NCI-H1694 (cell line): Measurements from ENCODE around the gene ERBIN.
A peak's percentile ranks its signal among the peaks of the same experiment; 100 is the strongest.
"Not testable (repeated sequence)": the region's sequence is repeated elsewhere in the genome, so short reads cannot be mapped to it uniquely, and the experiment has no call there.

ENCODE experiments used
- DNase-seq: peaks from one replicate; lab custom pipeline; 2025; lab: John Stamatoyannopoulos, UW

ERBIN gene

GRCh38 chr5:65916066-65916465 lies 10.3 kb upstream of the ERBIN start:
- no peak for DNase-seq

DNA sequence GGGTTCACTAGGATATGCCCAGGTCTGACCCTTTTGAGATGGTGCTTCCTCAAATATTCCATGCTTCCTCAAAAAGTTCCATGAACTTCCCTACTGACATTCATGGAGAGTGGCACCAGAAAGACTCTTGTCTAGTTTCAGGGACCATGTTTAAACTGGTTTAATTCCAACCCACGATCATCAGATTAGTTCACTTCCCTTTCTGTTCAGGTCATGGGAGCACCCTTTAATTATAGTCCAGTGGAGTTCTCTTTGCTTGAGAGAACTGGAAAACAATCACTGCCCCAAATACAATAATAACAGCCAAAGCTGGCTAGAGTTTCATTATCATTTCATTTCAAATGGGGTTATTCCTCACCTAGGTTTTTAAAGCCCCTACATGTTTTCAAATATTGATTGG lies 9.7 kb upstream of the ERBIN start:
- no peak for DNase-seq

- no peak for DNase-seq
Measured at GRCh38 chr5:65919773-65920172, 6.6 kb upstream of the ERBIN start.

- DNase-seq: no peak
Measured at GRCh38 chr5:65923339-65923738, 3.0 kb upstream of the ERBIN start.

DNA sequence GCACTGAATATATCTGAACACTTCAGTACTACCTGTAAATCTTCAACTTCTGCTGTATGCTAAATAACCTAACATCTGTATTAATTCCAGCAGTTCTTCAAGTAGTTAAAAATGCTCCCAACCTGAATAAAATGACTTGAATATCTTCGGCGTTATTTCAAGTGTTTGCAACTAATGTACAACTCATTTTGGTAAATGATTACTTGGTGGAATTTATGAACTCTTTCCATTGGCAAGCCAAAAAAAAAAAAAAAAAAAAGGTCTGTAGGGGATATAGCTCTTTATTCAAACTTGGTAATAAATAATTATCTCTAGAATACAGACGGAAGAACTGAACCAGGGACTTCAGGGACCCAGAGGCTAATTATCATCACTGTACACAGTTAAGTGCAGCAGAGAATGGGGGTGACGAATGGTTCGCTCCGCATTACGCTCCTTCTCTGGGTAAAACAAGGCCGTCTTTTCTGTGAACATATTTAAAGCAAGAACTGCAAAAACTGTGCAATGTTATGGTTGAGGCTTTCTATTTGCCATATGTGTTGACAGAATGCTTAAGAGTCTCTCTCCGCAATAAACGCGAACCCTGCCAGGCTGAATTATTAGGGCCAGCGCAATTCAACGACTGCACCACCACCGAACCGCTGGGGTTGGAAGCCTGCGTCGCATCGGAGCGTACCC lies 1.9 kb upstream of the ERBIN start:
- peak; percentile 31 for DNase-seq

- DNase-seq: no peak
Measured at GRCh38 chr5:65925044-65925600, 1.3 kb upstream of the ERBIN start.

GRCh38 chr5:65925601-65926275 lies 637 bp upstream of the ERBIN start:
- peak; percentile 46 for DNase-seq

- DNase-seq: no peak
Measured at GRCh38 chr5:65926893-65927292, 518 bp downstream of the ERBIN start.

DNA sequence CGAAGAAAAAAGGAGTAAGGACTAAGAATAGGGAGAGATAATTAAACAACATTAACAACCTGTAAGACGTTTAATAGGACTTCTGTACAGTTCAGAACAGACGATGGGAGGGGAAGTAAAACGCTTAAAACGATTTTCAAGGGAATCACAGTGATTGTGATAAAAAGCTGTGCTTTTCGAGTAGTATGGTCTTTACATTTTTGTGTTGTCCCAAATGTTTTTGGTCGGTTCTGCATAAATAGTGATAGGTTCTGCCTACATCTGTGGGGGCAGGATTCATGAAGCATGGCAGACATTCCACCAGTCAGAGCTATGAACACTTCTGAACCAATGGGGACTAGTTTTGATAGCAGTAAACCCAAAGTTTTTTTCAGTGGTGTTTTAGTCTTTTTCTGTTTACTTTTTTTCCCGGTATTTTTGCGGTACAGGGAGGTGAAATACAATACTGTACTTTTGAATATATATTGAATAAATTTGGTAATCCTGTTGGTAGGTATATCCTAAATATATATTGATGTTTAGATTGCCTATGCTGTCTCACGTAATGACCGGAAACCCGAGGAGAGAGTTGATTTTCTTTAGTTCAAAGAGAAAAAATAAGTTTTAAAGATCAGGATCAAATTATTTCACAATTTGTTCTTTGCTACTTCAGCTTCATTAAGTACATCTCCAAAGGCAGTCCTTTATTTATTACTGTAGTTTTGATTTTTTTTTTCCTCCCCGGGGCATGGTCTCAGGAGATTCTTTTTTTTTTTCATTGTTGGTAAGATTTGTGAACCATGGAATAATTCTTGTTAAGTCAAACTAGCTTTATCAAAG lies 1.3 kb downstream of the ERBIN start:
- DNase-seq: no peak

GRCh38 chr5:65928322-65928752 lies 2.0 kb downstream of the ERBIN start:
- no peak for DNase-seq

- no peak for DNase-seq
Measured at GRCh38 chr5:65928860-65929259, 2.5 kb downstream of the ERBIN start.

- no peak for DNase-seq
Measured at GRCh38 chr5:65932676-65933075, 6.3 kb downstream of the ERBIN start.

DNA sequence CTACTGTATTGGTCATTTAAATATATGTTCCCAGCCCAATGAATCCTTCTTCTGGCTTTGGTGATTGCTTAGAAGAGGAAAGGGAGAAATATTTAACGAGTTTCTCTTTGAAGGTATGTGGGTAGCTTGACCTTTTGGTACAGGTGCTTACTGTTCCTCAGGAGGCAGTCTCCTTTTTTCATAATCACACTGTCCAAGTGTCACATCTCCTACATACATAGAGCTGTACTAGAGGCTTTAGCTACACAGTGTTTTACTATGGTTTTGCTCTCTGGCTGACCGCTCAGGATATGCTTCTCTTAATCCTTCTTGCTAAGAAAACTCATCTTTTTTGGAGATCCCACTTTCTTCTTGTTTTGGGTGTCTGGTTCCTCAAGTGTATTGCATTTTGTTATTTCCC lies 6.9 kb downstream of the ERBIN start:
- no peak for DNase-seq

DNA sequence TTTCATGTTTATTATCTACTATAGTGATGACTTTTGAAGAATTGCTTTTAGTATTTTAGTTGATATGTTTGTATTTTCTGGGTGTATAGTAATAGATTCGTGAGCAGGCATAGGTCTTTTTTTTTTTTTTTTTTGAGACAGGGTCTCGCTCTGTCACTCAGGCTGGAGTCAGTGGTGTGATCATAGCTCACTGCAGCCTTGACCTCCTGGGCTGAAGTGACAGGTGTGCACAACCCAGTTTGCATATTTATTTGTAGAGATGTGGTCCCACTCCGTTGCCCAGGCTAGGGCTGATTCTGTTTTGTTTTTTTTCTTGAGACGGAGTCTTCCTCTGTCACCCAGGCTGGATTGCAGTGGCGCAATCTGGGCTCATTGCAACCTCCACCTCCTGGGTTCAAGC lies 11.9 kb downstream of the ERBIN start:
- no peak for DNase-seq

- no peak for DNase-seq
Measured at GRCh38 chr5:65943771-65944170, 17.4 kb downstream of the ERBIN start.

DNA sequence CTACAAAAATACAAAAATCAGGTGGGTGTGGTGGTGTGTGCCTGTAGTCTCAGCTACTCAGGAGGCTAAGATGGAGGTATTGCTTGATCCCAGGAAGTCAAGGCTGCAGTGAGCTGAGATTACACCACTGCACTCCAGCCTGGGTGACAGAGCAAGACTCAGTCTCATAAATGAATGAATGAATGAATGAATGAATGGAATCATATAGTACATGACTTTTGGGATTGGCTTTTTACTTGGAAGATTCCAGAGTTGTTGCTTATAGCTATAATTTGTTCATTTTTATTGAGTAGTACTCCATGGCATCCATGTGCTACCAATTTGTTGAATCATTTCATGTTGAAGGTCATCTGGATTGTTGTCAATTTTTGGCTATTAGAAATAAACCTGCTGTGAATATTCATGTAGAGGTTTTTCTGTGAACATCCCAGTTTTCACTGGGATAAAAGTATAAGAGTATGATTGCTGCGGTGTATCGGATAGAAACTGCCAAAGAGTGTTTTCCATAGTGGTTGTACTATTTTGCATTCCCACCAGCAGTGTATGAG lies 19.9 kb downstream of the ERBIN start:
- DNase-seq: no peak

- no peak for DNase-seq
Measured at GRCh38 chr5:65948115-65948747, 21.9 kb downstream of the ERBIN start.

GRCh38 chr5:65951330-65951729 lies 25.0 kb downstream of the ERBIN start:
- no peak for DNase-seq

GRCh38 chr5:65952259-65952658 lies 25.9 kb downstream of the ERBIN start:
- no peak for DNase-seq

DNA sequence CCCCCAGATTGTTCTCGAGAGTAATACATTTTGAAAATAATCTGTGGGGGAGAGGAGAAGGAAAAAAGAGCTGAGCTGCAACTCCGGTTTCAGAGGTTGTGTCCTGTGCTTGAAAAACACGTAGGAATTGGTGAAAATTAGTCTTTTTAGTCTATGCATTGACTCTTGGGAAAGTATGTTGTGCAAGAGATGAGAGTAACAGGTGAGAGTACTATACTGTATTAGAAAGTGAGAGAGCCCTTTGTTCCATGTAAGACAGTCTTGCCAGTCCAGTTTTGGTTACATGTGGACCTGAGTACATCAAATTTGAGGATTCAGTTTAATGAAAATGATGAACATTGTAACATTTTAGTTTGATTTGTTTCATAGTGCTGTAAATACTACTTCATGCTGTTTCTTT lies 27.8 kb downstream of the ERBIN start:
- no peak for DNase-seq

DNA sequence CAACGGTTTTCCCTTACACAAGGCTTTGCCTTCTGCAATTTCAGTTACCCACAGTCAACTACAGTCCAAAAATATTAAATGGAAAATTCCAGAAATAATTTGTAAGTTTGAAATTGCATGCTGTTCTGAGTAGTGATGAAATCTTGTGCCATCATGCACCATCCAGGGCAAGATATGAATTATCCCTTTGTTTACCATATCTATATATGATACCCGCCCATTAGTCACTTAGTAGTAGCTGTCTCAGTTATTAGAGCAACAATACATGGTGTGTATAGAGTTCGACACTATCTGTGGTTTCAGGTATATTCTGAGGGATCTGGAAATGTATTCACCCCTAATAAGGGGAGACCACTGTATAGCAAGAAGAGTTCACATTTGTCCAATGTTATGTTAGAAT lies 29.4 kb downstream of the ERBIN start:
- no peak for DNase-seq

DNA sequence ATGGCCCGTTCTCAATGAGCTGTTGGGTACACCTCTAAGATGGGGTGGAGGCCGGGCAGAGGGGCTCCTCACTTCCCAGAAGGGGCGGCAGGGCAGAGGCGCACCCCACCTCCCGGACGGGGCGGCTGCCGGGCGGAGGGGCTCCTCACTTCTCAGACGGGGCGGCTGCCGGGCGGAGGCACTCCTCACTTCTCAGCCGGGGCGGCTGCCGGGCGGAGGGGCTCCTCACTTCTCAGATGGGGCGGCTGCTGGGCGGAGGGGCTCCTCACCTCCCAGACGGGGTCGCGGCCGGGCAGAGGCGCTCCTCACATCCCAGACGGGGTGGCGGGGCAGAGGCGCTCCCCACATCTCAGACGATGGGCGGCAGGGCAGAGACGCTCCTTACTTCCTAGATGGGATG lies 31.3 kb downstream of the ERBIN start:
- DNase-seq: not testable (repeated sequence)
